HT-29 (cell line): ENCODE data around the gene CNTN2. TPM values are rescaled to one million over a fixed set of nuclear protein-coding genes. Genes with fewer than 3 reads are reported as not detected.

Source experiments
- DNase-seq: peaks from one replicate; pipeline ENCODE4 v3.0.0-alpha.2; 2015; ENCODE audit warnings: low spot score
- total RNA-seq: library from RNA; depleted of rRNA; stranded (reverse); fragments of >200 nt; shearing (Covaris generic); gene quantifications from 2 replicates; pipeline ENCODE4 v1.2.3, GENCODE V29; 2014; rRNA removed

Gene CNTN2
- not detected in 2 replicates for total RNA-seq

- no peak for DNase-seq
Observed at GRCh38 chr1:205042911-205043806, at the start of gene CNTN2. Gene CNTN2, plus strand, starts transcription at chr1:205043212. Its CDS starts 9,974 bp downstream, at chr1:205053186.

- no peak for DNase-seq
Observed at GRCh38 chr1:204994086-204994862, 48.7 kb upstream of the CNTN2 start.

GRCh38 chr1:204996981-204997380 lies 46.0 kb upstream of the CNTN2 start:
- no peak for DNase-seq

GRCh38 chr1:204997591-204998355 lies 45.2 kb upstream of the CNTN2 start:
- no peak for DNase-seq

- no peak for DNase-seq
Observed at GRCh38 chr1:205001162-205001561, 41.9 kb upstream of the CNTN2 start.

- no peak for DNase-seq
Observed at GRCh38 chr1:205002705-205003104, 40.3 kb upstream of the CNTN2 start.

- DNase-seq: no peak
Observed at GRCh38 chr1:205003358-205004131, 39.5 kb upstream of the CNTN2 start.

- DNase-seq: no peak
Observed at GRCh38 chr1:205004351-205004750, 38.7 kb upstream of the CNTN2 start.

GRCh38 chr1:205008896-205009295 lies 34.1 kb upstream of the CNTN2 start:
- no peak for DNase-seq

- DNase-seq: no peak
Observed at GRCh38 chr1:205009670-205010069, 33.3 kb upstream of the CNTN2 start.

- DNase-seq: no peak
Observed at GRCh38 chr1:205012391-205013140, 30.4 kb upstream of the CNTN2 start.

GRCh38 chr1:205013683-205014367 lies 29.2 kb upstream of the CNTN2 start:
- DNase-seq: no peak

- DNase-seq: no peak
Observed at GRCh38 chr1:205014783-205015182, 28.2 kb upstream of the CNTN2 start.

GRCh38 chr1:205015241-205015640 lies 27.8 kb upstream of the CNTN2 start:
- DNase-seq: no peak

- no peak for DNase-seq
Observed at GRCh38 chr1:205016075-205016474, 26.9 kb upstream of the CNTN2 start.

GRCh38 chr1:205016584-205016983 lies 26.4 kb upstream of the CNTN2 start:
- DNase-seq: no peak

- DNase-seq: no peak
Observed at GRCh38 chr1:205017001-205017400, 26.0 kb upstream of the CNTN2 start.

- DNase-seq: no peak
Observed at GRCh38 chr1:205017766-205018165, 25.2 kb upstream of the CNTN2 start.

GRCh38 chr1:205018381-205018780 lies 24.6 kb upstream of the CNTN2 start:
- DNase-seq: no peak

GRCh38 chr1:205020466-205020865 lies 22.5 kb upstream of the CNTN2 start:
- no peak for DNase-seq
